OCI-LY3 (cell line): ENCODE measurements around the gene BLOC1S4.

Experiments used
- CTCF ChIP-seq: fragments of 200-600, 300-600 bp; sonication (generic); IDR thresholded peaks from 2 replicates; pipeline ENCODE4 v1.5.1; 2014; ENCODE audit warnings: antibody characterized with exemption, low read length, low read depth
- EZH2phosphoT487 ChIP-seq: fragments of 200-600 bp; shearing (Covaris generic); IDR thresholded peaks from 2 replicates; pipeline ENCODE4 v1.6.1; 2018; ENCODE audit warnings: antibody characterized with exemption, mixed run types, low read depth

- TF ChIP-seq CTCF = no peak
- no peak for TF ChIP-seq EZH2phosphoT487
Measured at GRCh38 chr4:6689506-6689960, 26.4 kb upstream of the BLOC1S4 start.
